OCI-LY3 (cell line): ENCODE results near the gene NINL.

Experiments
- H2AFZ ChIP-seq: fragments of 200-600, 300-600 bp; shearing (Covaris generic); 2 replicates; pipeline ENCODE4 v1.6.0; 2014; ENCODE audit warnings: antibody characterized with exemption, low read depth, low read length
- H3K27ac ChIP-seq: fragments of 200-600, 300-600 bp; sonication (generic); 2 replicates; pipeline ENCODE4 v1.5.1; 2014; ENCODE audit warnings: mild to moderate bottlenecking, low read length, moderate library complexity, mixed read lengths
- H3K27me3 ChIP-seq: fragments of 200-600, 300-600 bp; sonication (generic); 2 replicates; pipeline ENCODE4 v1.6.1; 2014; ENCODE audit warnings: low read depth, low read length, mixed read lengths
- H3K36me3 ChIP-seq: fragments of 200-600, 300-600 bp; sonication (generic); replicated peaks from 2 replicates; pipeline ENCODE3; 2014; ENCODE audit warnings: low read depth, low read length, mixed read lengths
- H3K4me1 ChIP-seq: fragments of 300-600, 200-600 bp; sonication (generic); 2 replicates; pipeline ENCODE4 v1.6.1; 2014; ENCODE audit warnings: low read length, mixed read lengths
- H3K4me2 ChIP-seq: fragments of 200-600, 300-600 bp; sonication (generic); 2 replicates; pipeline ENCODE4 v1.6.1; 2014; ENCODE audit warnings: low read length, mixed read lengths
- H3K4me3 ChIP-seq: fragments of 300-600, 200-600 bp; sonication (generic); 2 replicates; pipeline ENCODE4 v1.5.1; 2014; ENCODE audit warnings: antibody characterized with exemption, mild to moderate bottlenecking, low read length, moderate library complexity
- H3K79me2 ChIP-seq: fragments of 300-600, 200-600 bp; shearing (Covaris generic); 2 replicates; pipeline ENCODE4 v1.6.1; 2014; ENCODE audit warnings: mild to moderate bottlenecking, low read length, mixed read lengths
- H3K9ac ChIP-seq: fragments of 300-600, 200-600 bp; shearing (Covaris generic); 2 replicates; pipeline ENCODE4 v1.6.0; 2014; ENCODE audit warnings: mild to moderate bottlenecking, low read length, moderate library complexity
- H3K9me3 ChIP-seq: fragments of 200-600, 300-600 bp; shearing (Covaris generic); 2 replicates; pipeline ENCODE4 v1.6.1; 2014; ENCODE audit warnings: low read length, mixed read lengths; ENCODE audit not compliant: insufficient read depth
- H4K20me1 ChIP-seq: fragments of 200-600, 300-600 bp; sonication (generic); 2 replicates; pipeline ENCODE4 v1.6.1; 2016; ENCODE audit warnings: low read length, mixed read lengths; ENCODE audit not compliant: insufficient read depth
- CTCF ChIP-seq: fragments of 200-600, 300-600 bp; sonication (generic); IDR thresholded peaks from 2 replicates; pipeline ENCODE4 v1.5.1; 2014; ENCODE audit warnings: antibody characterized with exemption, low read length, low read depth
- EZH2phosphoT487 ChIP-seq: fragments of 200-600 bp; shearing (Covaris generic); IDR thresholded peaks from 2 replicates; pipeline ENCODE4 v1.6.1; 2018; ENCODE audit warnings: antibody characterized with exemption, mixed run types, low read depth

NINL gene

GRCh38 chr20:25491446-25492038 lies 93.8 kb downstream of the NINL start:
- no peaks in the 10 kb centered on the region for H3K36me3 ChIP-seq

GRCh38 chr20:25490656-25491445 lies 94.5 kb downstream of the NINL start:
- TF ChIP-seq CTCF (no peak), EZH2phosphoT487 (no peak)
- Histone ChIP-seq H3K79me2 (no peaks in the 10 kb centered on the region), H3K4me2 (no peak overlapping the region), H3K4me3 (no peak overlapping the region), H3K9ac (no peak overlapping the region), H3K27me3 (peaks cover 7% of the 10 kb centered on the region; the same call in 1 of the 2 replicates), H3K4me1 (no peaks in the 10 kb centered on the region), H2AFZ (no peak overlapping the region), H3K9me3 (no peaks in the 10 kb centered on the region), H3K36me3 (no peaks in the 10 kb centered on the region), H3K27ac (no peak overlapping the region), H4K20me1 (no peaks in the 10 kb centered on the region)

More at GRCh38 chr20:25491446-25492038, 93.8 kb downstream of the NINL start:
- H3K9me3 ChIP-seq, result no peaks in the 10 kb centered on the region
- no peak overlapping the region for H3K27ac ChIP-seq
- H3K27me3 ChIP-seq, result peaks cover 1% of the 10 kb centered on the region; the same call in 1 of the 2 replicates
- no peak overlapping the region for H3K4me3 ChIP-seq
- H3K79me2 ChIP-seq, result no peaks in the 10 kb centered on the region
- no peak overlapping the region for H3K4me2 ChIP-seq
- H2AFZ ChIP-seq, result no peak overlapping the region
- no peak overlapping the region for H3K9ac ChIP-seq
- H4K20me1 ChIP-seq, result no peaks in the 10 kb centered on the region
- H3K4me1 ChIP-seq, result no peaks in the 10 kb centered on the region
- TF ChIP-seq CTCF (no peak), EZH2phosphoT487 (no peak)

DNA sequence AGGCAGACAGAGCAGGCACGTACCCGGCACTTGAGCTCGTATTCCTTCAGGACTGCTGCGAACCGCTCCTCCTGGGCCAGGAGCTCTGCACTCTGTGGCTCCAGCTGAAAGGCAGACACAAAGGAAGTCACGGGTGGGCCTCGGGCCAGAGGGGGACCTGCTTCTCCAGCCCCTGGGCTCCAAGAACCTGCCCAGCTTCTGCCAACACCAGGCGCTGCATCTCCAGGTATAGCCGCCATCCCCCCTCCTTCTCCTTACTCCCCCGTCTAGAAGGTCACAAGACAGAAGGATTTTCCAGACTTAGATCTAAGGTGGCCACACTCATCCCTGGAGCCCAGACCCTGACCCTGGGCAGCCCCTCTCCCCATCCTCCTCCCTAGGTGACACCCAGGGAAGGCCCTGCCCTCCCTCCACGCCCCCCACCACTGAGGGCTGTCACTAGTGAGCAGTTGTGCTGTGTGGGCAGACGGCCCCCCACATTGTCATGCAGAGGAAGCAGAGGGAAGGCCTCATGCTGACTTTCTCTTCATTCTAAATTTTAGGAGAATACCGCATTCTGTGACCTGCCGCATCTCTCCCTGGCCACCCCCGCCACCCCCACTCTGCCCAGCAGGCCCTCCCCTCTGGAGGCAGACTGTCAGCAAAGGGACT lies 96.0 kb downstream of the NINL start:
- Histone ChIP-seq H4K20me1 (no peaks in the 10 kb centered on the region), H3K4me2 (no peak overlapping the region), H2AFZ (no peak overlapping the region), H3K9ac (no peak overlapping the region), H3K4me1 (0 out of 2 replicates have a peak, but pooled peaks cover 3% of the 10 kb centered on the region), H3K27me3 (peaks cover 18% of the 10 kb centered on the region), H3K9me3 (no peaks in the 10 kb centered on the region), H3K36me3 (no peaks in the 10 kb centered on the region), H3K4me3 (no peak overlapping the region), H3K79me2 (no peaks in the 10 kb centered on the region), H3K27ac (no peak overlapping the region)
- no peak for TF ChIP-seq EZH2phosphoT487
- TF ChIP-seq CTCF, result no peak

GRCh38 chr20:25487975-25488374 lies 97.4 kb downstream of the NINL start:
- Histone ChIP-seq H3K36me3 (no peaks in the 10 kb centered on the region), H3K9me3 (no peaks in the 10 kb centered on the region), H3K9ac (no peak overlapping the region), H2AFZ (no peak overlapping the region), H3K4me1 (0 out of 2 replicates have a peak, but pooled peaks cover 3% of the 10 kb centered on the region), H4K20me1 (no peaks in the 10 kb centered on the region), H3K27ac (no peak overlapping the region), H3K27me3 (peaks cover 18% of the 10 kb centered on the region), H3K79me2 (no peaks in the 10 kb centered on the region), H3K4me2 (no peak overlapping the region), H3K4me3 (no peak overlapping the region)
- TF ChIP-seq EZH2phosphoT487 (no peak), CTCF (no peak)
